ENCODE data around the gene SGIP1.

The SGIP1 gene

DNA sequence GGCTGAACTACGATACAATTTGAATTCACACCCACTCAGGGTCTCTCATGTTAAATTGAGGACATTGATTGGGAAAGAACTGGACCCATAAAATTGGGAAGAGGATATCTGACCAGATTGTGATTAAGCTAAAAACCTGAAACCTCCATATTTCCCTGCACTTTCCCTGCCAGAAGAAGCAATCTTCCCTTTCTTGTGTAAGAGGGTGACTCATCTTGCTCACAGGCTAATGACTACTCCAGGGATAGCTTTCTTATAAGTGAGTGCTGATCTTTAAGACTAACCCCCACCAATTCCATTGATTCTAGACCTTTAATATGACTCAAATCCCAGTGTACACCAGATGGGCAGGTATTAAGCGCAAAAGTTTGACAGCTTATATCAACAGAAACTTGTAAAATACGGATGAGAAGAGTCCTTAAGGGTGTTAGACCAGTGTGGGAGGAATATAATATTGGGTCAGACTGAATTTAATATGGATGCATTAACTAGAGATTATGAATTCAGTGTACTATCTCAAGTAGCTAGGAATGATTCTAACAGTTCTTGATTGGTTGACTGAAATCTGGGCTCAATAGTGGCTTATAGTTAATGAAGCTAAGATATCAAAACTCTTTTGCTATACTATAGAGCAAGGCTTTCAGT is 12.1 kb upstream of the SGIP1 start:
- DNase-seq: no peak

DNA sequence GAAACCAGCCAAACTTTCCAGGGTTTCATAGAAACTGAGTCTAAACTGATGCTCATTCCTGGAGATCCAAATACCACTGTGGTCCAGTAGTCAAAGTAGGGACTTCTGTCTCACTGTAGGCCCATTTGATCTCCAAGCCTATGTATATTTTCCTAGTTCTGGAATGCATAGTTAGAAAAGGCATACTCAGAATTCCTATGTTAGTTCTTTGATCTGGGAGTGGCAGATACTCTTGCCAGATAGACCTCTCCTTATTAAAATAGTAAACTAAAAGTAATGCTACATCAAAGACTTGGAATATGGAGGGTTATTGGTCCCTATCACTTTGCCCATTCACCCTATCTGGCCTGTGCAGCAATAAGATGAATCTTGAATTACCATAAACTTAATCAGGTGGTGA is 10.4 kb upstream of the SGIP1 start:
- no peak for DNase-seq

DNA sequence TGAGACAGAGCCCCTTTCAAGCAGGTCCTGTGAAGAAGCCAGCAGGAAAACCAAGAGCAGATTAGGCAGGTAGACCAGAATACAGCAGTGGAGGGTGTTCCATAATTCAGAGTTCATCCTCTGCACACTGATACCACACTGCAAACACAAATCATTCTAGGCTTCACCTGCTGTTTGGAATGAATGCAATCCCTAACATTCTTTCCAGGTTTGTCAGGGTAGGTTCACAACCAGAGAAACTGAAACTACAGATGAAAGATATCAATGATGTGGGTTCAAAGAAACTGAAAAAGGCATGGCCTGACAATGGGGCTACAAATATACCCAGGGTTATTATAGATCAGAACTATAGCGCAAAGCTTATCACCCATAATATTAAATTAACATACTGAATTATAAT is 8.9 kb upstream of the SGIP1 start:
- DNase-seq: no peak

DNA sequence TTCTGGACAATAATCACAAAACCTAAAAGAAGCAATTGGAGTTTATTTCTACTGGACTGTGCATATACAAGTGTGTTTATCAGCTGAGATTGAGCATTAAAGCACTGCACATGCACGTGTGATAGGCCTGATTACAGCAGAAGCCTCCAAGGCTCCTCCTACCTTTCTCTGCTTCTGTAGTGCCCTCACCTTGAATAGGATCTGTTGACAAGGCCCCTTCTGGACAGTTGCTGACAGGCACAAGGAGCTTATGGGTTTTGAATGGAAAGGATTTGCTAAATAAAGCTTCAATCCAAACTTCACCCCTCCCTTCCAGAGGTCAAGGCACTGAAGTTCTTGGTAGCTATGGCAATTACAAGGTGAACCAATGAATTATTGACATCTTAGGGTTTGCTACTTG is 7.9 kb upstream of the SGIP1 start:
- DNase-seq: no peak

DNA sequence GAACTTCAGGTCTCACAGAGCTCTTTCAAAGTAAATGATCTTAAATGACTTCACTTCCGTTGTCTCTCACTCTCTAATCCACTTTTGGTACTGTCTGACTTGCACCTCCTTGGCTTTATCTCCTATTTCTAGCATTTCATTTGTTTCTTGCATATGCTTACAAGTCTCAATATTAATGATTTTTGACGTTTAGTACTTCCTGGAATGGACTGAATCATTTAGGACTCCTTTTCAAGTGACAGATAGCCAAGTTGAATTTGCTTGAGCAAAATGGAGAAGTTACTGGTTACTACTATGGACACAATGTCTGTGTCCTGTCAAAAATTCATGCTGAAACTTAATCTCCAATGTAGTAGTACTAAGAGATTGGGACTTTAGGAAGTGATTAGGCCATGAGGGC is 7.0 kb upstream of the SGIP1 start:
- no peak for DNase-seq

DNA sequence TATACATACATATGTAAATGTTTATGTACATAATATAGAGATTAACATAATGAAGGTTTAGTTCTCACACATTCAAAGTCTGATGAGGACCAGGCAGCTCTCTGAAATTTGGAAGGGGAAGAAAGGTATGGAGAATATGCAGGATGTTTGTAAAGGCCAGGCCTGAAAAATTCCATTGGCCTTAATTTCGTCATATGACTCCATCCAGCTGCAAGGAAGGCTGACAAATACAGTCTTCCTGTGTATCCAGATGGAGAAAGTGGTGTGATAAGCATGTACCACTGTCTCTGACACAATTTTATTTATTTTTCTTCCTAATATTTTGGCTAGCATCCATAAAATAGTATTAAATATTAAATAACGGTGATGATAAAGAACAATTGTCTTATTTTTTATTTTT is 6.3 kb upstream of the SGIP1 start:
- no peak for DNase-seq

DNA sequence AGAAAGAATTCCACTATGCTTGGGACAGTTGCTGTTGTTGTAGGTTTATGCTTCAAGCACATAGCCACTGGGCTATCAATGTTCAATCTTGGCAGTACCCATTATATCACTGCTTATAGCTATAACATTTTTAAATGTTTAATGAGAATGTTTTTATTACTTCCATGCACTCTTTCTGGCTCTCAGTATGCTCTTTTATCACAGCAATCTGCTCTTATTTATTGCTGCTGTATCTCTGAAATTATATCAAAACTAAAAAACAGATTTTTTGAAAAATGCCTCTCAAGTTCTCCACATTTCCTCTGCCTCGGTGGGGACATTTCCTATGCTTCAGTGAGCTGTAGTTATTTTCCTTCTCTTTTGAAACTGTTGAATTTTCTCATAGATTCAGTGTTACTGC is 5.4 kb upstream of the SGIP1 start:
- no peak for DNase-seq

DNA sequence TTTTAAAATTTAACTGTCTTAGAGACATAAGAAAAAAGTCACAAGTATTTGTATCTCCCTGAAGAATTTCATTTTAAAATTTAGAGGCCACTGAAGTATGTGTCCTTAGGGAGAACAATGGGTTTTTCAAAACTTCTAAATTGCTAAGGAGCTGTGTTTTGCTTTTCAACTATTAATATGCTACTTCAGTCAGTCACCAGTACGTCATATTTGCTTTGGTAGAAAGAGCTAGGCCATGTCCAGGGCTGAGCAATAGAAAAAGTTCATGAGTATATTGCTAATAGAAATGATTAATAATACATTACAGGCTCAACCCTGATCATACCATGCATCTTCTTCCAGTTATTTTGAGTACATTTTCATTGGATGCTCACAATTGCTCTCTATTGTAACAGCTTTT is 1.7 kb upstream of the SGIP1 start:
- no peak for DNase-seq

DNA sequence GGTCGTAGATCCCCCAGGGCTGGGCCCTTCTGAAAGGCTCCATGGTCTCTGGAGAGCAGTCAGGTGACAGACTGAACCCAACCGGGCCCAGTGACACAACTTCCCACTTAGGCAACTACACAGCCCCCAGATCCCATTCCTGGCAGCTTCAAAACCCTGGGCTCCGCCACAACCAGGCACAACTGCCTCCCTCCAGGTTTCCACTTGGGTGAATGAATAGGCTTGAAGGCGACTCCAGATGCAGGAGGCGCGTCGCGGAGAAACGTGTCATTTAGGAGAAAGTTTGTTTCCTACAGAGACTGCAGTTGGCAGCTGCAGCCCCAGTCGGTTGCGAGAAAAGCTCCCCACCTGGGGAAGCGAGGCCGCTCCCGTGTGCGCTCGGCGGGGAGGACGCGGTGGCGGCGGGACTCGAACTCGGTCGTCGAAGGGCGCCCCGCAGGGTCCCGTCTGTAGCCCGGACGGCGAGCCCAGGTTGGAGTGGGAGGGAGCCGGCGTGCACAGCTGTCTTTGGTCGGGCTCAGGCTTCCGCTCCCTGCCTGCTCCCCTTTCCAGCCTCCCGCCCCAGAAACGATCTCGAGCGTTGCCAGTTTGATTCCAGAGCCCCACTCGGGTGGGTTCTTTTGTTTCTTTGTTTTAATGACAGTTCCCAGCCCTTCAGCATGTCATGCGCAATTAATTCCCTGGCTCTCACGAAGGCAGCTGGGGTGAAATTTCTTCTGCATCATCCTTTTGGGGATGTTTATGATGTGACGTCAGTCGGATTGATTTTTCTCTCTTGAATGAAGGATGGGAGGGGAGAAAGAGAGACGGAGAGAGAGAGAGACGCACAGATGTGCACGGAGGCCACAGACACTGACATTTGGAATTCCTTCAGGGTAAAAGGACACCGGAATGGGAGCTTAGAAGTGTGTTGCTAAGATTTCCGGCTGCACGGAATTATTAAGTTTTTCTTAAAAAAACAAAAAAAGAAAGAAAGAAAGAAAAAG is 862 bp upstream of the SGIP1 start:
- DNase-seq: no peak

DNA sequence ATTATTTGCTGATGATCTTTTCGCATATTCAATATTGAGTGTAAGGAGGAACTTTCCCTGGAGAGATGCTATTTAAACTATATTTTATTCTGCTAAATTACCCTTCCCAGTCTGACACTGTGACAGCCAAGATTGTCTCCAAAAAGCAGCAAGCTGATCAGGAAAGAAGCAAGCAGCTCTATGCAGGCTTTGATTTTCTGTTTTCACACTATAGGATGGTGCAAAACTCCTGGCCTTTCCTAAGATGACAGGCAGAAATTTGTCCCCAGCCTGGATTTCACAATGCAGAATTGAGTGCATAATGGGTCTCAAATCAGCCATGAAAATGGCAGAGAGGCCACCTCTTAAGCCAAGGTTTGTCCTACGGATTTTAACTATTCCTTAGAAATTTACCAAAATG is 1.1 kb downstream of the SGIP1 start:
- no peak for DNase-seq

DNA sequence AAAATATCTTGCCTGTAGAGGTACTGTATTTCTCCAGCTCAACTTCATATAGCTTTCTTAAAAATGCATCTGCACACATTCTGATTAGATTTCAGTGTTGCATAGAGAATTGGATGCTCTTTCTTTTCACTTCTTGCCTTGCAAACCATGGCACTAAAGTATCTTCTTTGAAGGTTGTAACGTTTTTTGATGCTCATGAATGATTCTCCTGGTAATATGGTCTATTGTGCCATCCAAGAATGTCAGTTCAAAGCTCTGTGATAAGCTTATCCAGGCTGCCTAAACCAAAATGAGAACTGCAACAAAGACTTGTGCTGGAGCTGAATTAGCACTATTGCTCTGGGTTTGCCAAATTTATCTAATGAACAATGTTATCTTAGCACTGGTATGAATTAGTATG is 1.9 kb downstream of the SGIP1 start:
- DNase-seq: no peak

DNA sequence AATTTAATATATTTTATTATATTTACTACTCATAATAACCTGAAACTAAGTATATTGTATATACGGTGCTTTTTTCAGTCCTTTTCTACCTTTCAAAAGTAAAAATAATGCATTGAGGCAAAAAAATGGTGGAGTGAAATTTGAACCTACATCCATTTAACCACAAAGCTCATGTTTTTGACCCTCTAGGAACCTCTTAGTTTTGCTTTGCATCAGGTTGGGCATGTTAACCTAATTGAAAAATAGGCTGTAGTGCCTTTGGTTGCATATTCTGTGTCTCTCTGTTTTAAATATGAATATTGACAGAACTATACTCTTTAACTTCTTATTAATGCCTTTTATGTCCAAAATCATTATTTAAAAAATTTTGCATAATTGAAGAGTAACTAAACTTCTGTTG is 3.8 kb downstream of the SGIP1 start:
- DNase-seq: no peak

DNA sequence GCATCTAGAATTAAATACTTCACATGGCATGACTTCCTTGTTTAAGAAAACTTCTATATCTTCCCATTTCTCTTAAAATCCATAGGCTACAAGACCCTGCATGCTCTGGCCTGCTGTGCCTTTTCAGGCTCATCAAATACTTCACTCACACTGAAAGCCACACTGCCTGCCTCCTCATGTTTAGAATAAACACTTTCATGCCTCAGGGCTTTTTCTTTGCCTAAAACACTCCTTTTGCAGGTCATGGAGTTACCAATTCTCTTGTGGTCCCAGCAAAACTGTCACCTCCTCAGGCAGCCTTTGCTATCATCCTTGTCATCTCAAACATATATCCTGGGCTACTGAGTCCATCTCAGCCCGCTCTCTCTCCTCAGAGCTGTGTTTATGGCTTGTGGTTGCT is 5.5 kb downstream of the SGIP1 start:
- no peak for DNase-seq

DNA sequence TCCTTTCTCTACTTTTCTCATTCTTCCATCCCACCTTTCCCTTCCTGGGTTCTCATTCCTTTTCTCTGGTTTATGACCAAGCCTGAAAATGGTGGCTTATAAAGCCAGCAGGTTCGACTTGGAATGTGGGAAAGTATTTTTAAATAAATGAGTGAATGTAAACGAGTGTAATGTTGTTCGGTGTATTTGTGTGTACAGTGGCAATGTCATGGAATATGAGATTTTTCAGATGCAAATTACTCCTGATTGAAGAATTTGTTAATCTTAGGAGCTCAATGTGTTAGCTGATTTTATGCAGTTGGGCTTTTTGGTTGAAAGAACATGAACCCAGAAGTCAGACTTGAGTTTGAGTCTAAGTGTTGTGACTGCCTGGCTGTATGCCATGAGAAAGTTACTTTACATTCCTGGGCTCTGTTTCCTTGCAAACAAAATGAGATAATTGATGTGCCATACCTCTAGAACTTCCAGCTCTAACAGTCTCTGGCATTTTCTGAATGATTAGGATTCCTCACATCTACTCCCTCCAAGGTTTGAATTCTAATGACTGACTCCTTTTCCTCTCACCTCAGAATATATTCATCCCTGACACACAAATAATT is 6.6 kb downstream of the SGIP1 start:
- no peak for DNase-seq

DNA sequence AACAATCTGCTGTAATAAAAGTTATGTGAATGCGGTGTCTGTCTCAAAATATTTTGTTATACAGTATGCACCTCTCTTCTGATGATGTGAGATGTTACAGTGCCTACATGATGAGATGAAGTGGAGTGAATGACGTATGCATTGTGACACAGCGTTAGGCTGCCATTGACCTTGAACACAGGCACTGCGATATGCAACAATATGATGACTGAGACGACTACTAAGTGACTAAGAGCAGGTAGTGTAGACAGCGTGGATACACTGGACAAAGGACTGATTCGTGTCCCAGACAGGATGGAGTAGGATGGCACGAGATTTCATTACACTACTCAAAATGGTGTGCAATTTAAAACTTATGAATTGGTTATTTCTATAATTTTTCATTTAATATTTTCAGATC is 8.4 kb downstream of the SGIP1 start:
- no peak for DNase-seq

DNA sequence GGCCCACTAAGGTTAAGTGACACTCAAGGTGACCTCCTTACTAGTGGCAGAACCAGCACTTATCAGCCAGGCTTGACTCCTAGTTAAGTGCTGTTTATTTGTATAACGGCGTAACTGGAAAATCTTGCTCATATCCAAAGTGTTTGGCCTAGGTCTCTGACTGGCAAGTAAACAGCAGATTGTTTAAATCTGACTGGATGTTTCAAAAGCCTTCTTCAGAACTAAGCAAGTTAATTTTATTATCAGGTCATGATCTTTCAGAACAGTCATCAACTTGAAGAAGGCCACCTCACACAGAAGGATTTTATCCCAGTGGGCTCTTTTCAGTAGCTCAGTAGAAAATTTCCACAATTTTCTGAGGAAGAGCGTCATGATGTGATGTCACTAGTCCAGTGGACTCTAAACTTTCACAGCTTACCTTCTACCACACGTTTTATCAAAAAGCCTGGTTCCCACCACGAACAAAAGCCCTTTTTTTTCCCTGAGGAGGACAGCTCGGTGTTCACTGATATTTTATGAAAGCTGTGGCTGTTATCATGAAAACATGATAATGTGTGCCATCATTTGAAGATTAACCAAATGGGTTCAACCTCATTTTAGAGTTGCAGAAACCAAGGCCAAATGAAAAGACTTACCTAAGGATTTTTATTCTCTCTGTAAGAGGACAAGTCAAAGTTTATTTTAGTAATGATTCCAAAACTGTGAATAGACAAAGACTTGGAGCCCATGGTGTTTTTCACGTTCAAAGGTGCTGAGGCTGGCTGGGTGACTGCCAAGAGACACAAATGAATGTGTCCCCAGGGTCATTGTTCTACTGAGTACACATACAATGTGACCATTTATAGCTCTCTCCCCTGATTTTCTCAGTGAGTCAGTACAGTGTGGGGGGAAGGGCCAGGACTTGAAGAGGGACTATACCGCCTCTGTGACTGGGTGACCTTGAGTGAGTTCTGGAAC is 9.1 kb downstream of the SGIP1 start:
- DNase-seq: no peak

DNA sequence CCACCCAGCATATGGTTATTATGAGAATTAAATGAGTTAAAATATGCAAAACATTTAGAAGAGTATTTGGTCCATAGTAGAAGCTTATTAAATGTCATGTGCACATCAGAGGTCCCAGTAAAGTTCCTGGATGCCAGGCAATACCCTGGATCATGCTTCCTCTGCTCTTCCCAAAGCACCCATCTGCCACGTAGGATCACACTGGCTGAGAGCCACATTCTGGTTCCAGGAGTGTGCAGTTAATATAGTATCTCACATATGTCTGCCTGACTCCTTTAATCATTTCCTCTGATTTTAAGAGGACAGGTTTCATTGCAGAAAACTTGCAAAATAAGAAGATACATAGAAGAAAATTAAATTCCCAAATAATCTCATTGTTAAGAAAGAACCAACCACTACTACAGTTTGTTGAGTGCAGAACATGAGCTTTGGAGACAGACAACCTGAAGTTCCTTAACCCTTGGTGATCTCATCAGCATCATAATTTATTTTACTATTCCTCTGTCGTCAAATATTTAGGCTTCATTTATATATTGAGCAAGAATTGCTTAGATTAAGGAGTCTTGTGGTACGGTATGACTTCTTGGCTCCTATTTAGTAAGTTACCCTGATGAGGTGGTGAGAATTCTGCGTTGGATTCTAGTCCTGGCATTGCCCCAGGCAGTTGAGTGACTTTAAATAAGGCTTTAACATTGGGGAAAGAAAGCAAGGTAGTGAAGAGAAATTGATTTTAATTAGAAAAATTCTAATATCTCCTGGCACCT is 12.3 kb downstream of the SGIP1 start:
- no peak for DNase-seq

DNA sequence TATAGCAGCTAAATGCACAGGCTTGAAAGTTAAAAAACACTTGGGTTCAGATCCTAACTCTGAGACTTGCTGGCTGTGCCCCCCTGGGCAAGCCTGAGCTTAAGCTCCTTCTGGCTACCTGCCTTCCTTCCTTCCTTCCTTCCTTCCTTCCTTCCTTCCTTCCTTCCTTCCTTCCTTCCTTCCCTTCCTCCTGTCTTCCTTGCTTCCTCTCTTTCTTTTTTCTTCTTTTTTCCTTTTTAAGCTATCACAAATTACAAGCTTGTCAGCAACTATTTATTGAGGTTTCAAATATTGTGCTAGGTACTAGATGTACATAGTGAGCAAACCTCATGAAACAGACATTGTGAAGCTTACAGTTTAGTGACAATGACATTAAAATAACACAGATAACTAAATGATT is 15.1 kb downstream of the SGIP1 start:
- no peak for DNase-seq

DNA sequence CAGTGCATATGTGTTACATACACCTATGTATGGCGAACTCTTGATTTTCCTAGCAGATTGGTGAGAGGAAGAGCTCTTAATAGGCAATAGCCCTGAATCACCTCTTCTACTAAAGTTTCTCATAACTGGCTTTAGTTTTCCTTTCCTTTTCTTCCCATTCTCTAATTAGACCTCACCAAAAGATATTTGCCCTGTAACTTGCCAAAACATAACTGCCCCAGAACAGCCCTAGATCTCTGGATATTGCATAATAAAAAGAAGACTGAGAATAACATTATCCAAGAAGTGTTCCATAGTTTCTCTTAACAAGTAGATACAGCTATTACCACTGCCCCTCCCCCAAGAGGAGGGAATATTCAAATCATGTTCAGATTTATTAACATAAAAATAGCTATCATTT is 16.3 kb downstream of the SGIP1 start:
- DNase-seq: no peak

DNA sequence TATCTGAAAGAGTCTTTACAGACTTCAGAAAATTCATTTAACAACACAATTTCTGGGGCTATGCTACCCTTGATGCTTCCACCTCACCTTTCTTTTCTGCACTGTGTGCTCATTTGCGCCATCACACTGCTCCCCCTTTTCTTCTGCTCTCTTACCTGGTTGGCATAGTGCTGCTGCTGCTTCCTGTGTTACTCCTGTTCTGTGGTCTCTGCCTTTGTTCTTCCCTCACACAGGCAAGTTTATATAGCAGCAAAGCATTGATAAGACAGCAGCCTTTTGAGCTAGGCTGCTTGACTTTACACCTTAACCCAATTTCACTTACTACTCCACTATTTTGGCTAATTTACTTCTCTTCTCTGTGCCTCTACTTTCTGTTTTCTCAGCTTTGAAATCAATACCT is 18.3 kb downstream of the SGIP1 start:
- no peak for DNase-seq

DNA sequence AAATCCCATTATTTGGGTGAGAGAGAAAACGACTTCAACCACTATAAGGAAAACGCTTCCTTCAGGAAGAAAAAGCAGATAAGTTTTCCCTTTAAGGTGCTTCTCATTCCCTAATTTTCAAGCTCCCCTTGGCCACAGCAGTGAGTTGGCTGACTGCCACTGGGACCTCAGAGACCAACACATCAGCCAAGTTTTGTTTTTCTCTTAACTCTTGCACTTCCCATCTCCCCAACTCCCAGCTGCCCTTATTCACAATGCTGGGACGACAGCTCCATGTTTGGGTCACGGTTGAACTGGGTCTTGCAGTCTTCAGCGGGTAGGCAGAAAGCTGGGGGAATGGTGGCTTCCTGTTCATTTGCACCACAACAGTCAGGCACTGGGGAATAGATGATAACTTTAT is 18.9 kb downstream of the SGIP1 start:
- no peak for DNase-seq

DNA sequence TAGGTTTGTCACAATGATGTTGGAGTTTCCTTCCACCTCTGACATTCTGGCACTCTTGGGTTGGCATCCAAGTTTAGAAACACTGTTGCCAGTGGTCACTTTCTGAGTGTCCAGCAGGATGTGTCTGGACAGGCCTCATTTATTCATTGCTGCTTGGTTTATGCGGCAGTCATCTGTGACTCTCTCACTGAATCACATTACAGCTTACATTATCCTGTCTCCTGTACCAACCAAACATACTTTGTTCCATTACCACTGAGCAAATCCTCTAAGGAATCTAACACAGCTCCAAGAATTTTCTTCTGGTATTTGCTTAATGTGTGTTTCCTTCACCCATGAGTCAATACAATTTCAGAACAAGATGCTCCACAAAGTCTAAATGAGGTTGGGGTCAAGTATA is 19.9 kb downstream of the SGIP1 start:
- no peak for DNase-seq
